ENCODE measurements around the gene KRTAP6-2.

KRTAP6-2 gene

DNA sequence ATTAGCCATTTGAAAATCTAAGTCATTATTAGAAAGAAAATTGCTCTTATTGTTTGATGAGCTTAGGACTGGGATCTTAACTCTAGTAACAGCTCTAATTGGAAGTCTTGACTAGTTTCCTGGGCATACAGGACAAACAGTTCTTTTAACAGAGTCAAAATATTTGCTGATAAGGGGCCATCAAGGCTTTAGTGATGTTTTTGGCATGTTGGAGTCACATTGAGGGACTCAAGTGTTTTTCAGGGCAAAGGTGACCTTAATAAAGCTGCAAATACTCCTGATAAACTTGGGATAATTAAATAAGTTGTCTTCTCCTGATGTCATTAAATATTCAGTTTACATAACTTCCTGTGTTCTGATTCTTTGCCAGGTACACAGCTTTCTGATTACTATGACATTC, 31.1 kb downstream of the KRTAP6-2 start:
- no peak for DNase-seq (ENCODE audit: low spot score)

DNA sequence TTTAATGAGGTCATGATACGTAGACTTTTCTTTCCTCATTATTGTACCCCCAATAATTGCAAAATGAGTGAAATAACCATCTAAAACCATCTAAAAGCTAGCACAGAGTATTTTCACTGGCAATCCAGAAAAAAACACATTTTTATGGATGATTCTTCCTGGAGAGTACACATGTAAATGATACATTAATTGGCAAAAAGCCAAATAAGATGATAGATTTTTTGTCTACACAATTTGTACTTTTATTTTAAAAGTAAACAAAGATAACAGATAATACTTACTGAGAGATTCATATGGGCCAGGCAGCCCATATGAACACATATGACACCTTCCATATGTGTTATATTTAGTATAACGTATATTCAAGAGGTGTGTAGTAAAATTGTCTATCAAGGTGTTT, 35.1 kb downstream of the KRTAP6-2 start:
- no peak for DNase-seq (ENCODE audit: low spot score)

DNA sequence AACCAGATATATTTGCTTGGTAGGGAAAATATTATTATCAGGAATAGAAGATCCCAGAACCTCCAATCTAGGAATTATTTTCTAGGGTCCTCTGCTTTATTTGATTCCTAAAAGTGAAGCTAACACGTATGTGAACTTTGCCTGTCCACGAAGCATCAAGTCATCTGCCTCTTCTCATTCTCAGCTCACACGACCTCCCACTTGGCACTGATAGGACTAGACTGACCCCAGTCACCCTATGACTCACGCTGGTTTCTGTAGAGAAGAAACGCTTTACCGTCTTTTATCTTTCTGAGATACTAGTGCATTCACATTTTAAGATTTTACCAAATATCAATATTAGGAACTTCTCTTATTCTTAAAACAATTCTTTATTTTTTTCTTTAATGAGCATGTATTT, 35.6 kb downstream of the KRTAP6-2 start:
- DNase-seq (ENCODE audit: low spot score) = no peak

DNA sequence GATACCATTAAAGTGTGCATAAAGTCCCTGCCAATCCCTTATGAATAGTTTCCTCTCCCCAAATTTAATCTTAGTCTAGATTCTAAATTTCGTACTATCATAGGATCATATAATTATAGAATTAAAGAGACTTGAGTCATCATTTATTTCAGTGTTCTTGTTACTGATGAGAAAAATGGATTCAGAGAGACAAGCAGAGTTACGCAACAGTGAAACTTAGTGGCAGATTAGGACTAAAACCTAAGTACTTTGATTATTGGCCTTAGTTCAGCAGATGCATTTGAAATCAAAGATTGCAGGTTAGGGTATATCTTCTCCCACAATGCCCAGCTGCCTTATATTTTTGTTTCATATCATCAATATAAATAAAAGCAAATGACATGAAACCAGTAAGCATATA, 36.7 kb downstream of the KRTAP6-2 start:
- no peak for DNase-seq (ENCODE audit: low spot score)

DNA sequence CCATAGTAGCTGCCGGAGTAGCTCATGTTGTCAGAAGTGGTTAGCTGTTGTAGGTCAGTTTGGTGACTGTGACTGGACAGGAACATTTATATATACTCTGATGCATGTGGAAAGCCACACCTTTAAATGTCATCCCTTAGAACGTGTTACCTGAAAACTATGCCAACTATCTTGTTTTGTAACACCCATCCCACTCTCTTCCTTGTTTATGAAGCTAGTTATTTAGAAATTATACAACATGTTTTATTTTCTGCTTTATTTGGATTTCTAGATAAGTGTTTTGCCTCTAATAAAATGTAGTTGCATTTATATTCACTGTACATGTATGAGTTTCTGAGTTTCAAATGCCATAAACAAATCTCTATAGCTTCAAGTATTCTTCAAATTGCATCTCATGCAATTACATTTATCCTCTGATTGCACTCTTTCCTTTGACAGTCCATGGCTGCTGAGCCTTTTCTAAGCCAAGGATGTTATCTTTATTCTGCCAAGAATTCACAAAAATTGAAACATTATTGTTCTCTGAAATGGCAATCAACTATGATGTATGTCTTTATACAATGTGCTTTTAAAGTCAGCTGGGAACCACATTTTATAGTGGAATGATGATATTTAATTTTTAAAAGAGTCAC, 37.3 kb downstream of the KRTAP6-2 start, which contains the start of gene KRTAP19-7:
Gene KRTAP19-7, minus strand, starts transcription at position 51 of the 632 bp plus-strand sequence. Its CDS starts 25 bp downstream, at position 26.
- no peak for DNase-seq (ENCODE audit: low spot score)

DNA sequence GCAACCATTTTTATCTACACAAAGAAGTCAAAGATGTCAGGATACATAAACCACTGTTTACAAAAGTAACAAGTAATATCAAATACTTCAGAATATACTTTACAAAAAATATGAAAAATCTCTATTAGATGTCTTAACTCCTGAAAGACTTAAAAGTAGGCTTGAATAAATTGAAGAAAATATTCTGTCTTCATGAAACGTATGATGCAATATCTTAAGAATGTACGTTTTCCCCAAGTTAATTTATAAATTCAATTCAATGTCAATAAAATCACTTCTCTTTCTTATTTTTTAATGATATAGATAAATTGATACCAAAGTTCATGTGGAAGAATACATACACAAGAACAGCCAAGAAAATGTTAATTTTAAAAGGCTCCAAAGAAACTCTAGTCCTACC, 43.6 kb downstream of the KRTAP6-2 start:
- DNase-seq (ENCODE audit: low spot score) = no peak

DNA sequence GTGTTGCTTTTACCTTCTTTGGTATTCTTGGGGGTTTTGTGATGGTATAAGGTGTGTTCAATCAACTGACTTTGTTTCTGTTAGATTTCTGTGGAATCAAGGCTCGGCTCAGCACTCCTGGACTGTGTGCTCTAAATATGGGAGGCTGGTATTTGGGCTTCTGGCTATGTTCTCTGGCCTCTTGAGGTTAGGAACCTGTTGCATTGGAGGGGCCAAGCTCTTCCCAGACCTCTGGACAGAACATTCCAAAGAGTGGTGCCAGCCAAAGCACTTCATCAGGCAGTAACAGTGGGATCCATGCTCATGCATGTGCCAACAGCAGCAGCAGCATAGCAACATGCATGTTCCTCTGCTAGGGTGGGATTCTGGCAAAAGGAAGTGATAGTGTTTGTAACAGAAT, 45.9 kb downstream of the KRTAP6-2 start:
- DNase-seq (ENCODE audit: low spot score) = no peak
